HepG2 (cell line): ENCODE results near the gene MYL6B. TPM values are rescaled to one million over a fixed set of nuclear protein-coding genes. Genes with fewer than 3 reads are reported as not detected.

ENCODE experiments used
- ASH2L ChIP-seq: fragments of 300-600, 200-600 bp; sonication (generic); IDR thresholded peaks from 2 replicates; pipeline ENCODE4 v1.7.0; 2017; ENCODE audit warnings: low read depth, mild to moderate bottlenecking, moderate library complexity, mixed read lengths, low read length; ENCODE audit not compliant: insufficient read length
- BRD4 ChIP-seq: sonication (generic); formaldehyde crosslinking; IDR thresholded peaks from 2 replicates; pipeline ENCODE4 v1.4.0; 2020; ENCODE audit warnings: missing genetic modification reagents
- CREB1 ChIP-seq, 2 experiments: fragments of 450-650 bp in 1 of 2; IDR thresholded peaks; 2 replicates each; pipeline ENCODE4 v1.6.1; 2016 to 2017; ENCODE audit warnings: control low read depth in 1 of 2, mild to moderate bottlenecking in 1 of 2, missing compliant biosample characterization in 1 of 2, missing genetic modification characterization in 1 of 2
- FOXK1 ChIP-seq: sonication (generic); formaldehyde crosslinking; IDR thresholded peaks from 2 replicates; pipeline ENCODE4 v1.4.0; 2020; ENCODE audit warnings: low read depth, missing genetic modification reagents, borderline replicate concordance
- KMT2A ChIP-seq: sonication (generic); formaldehyde crosslinking; IDR thresholded peaks from 2 replicates; pipeline ENCODE4 v1.4.0; 2020; ENCODE audit warnings: missing genetic modification reagents
- MYC ChIP-seq: sonication (generic); formaldehyde crosslinking; IDR thresholded peaks from 2 replicates; pipeline ENCODE4 v1.9.0; 2021; ENCODE audit warnings: missing genetic modification reagents, borderline replicate concordance
- NCOA2 ChIP-seq: sonication (generic); formaldehyde crosslinking; IDR thresholded peaks from 2 replicates; pipeline ENCODE4 v1.8.0; 2022; ENCODE audit warnings: inconsistent platforms
- NR2F1 ChIP-seq, 2 experiments: fragments of 450-650 bp in 1 of 2; formaldehyde crosslinking in 1 of 2; IDR thresholded peaks; 2 replicates each; pipeline versions ENCODE4 v1.5.0 to v1.6.1; 2016 to 2020; ENCODE audit warnings: mild to moderate bottlenecking in 1 of 2, missing compliant biosample characterization in 1 of 2, missing genetic modification reagents in 1 of 2, moderate library complexity in 1 of 2
- PAXIP1 ChIP-seq: sonication (generic); formaldehyde crosslinking; conservative IDR thresholded peaks from 2 replicates; pipeline ENCODE4 v1.4.0; 2020; ENCODE audit warnings: mild to moderate bottlenecking, missing genetic modification reagents, moderate library complexity
- POGZ ChIP-seq: sonication (generic); formaldehyde crosslinking; IDR thresholded peaks from 2 replicates; pipeline ENCODE4 v1.4.0; 2020; ENCODE audit warnings: mild to moderate bottlenecking, missing genetic modification reagents
- RELA ChIP-seq: sonication (generic); formaldehyde crosslinking; IDR thresholded peaks from 2 replicates; pipeline ENCODE4 v1.4.0; 2020; ENCODE audit warnings: missing genetic modification reagents
- RXRB ChIP-seq: IDR thresholded peaks from 2 replicates; pipeline ENCODE4 v1.6.1; 2016; ENCODE audit warnings: borderline replicate concordance, missing genetic modification reagents, missing compliant biosample characterization
- SAP130 ChIP-seq: IDR thresholded peaks from 2 replicates; pipeline ENCODE4 v1.6.1; 2016; ENCODE audit warnings: low read depth
- USF2 ChIP-seq, 2 experiments: sonication (generic) in 1 of 2; formaldehyde crosslinking in 1 of 2; IDR thresholded peaks; 2 replicates each; pipeline versions ENCODE4 v1.5.1 to v1.6.1; 2011 to 2020; ENCODE audit warnings: borderline replicate concordance in 1 of 2, low read depth in 1 of 2, low read length in 1 of 2, mild to moderate bottlenecking in 1 of 2, missing genetic modification reagents in 1 of 2, moderate library complexity in 1 of 2
- ZBTB25 ChIP-seq: IDR thresholded peaks from 2 replicates; pipeline ENCODE4 v1.6.1; 2018; ENCODE audit warnings: missing genetic modification reagents
- ZBTB34 ChIP-seq: sonication (generic); formaldehyde crosslinking; IDR thresholded peaks from 2 replicates; pipeline ENCODE4 v1.8.0; 2022; ENCODE audit warnings: mild to moderate bottlenecking, missing genetic modification reagents
- ZNF101 ChIP-seq: sonication (generic); formaldehyde crosslinking; IDR thresholded peaks from 2 replicates; pipeline ENCODE4 v1.4.0; 2020; ENCODE audit warnings: mild to moderate bottlenecking, low read depth, missing genetic modification reagents, borderline replicate concordance
- ZNF205 ChIP-seq: IDR thresholded peaks from 2 replicates; pipeline ENCODE4 v1.6.1; 2018; ENCODE audit warnings: missing biosample characterization, missing genetic modification reagents
- ZNF337 ChIP-seq: sonication (generic); formaldehyde crosslinking; IDR thresholded peaks from 2 replicates; pipeline ENCODE4 v1.5.1; 2020; ENCODE audit warnings: missing genetic modification reagents, low read depth, mild to moderate bottlenecking, borderline replicate concordance
- ZNF34 ChIP-seq: sonication (generic); formaldehyde crosslinking; IDR thresholded peaks from 2 replicates; pipeline ENCODE4 v1.4.0; 2020; ENCODE audit warnings: mild to moderate bottlenecking, missing genetic modification reagents, borderline replicate concordance
- ZNF446 ChIP-seq: sonication (generic); formaldehyde crosslinking; IDR thresholded peaks from 2 replicates; pipeline ENCODE4 v1.5.0; 2020; ENCODE audit warnings: mild to moderate bottlenecking, missing genetic modification reagents
- ZNF557 ChIP-seq: sonication (generic); formaldehyde crosslinking; IDR thresholded peaks from 2 replicates; pipeline ENCODE4 v1.4.0; 2020; ENCODE audit warnings: missing genetic modification reagents
- polyA plus RNA-seq, 8 experiments: library from polyadenylated mRNA; depleted of rRNA in 3 of 8; stranded (reverse) in 7 of 8; unstranded in 1 of 8; fragments of >200 nt; fragmentation: Illumina TruSeq in 4 of 8; extraction: Trizol in 4 of 8; gene quantifications; 2 replicates each; pipeline versions ENCODE4 v1.2.1 to v1.2.3, GENCODE V29; 2011 to 2016; ENCODE audit warnings: low read depth in 4 of 8, missing spikeins in 1 of 8, mixed read lengths in 1 of 8; ENCODE audit not compliant: insufficient read depth in 1 of 8
- total RNA-seq, 5 experiments: library from RNA; depleted of rRNA; stranded (reverse); fragments of >200 nt; fragmentation: Illumina TruSeq; extraction: Trizol; gene quantifications; 2 replicates each; pipeline ENCODE4 v1.2.3, GENCODE V29; 2016; ENCODE audit warnings: low read depth in 1 of 5

The MYL6B gene
- total and polyA plus RNA-seq, 2 of the 13 experiments (the other 11 are each of a cell fraction or from before 2014, with no cell fraction given), result 75.7 to 88.7 TPM

GRCh38 chr12:56119361-56119796 lies 33.0 kb upstream of the MYL6B start (continued):
- peak; percentile 40; the same call in 1 of the 2 replicates for TF ChIP-seq KMT2A (CRISPR knock-in tag)
- TF ChIP-seq ZBTB34 (CRISPR knock-in tag), result no peak
- TF ChIP-seq POGZ (CRISPR knock-in tag), result peak; percentile 23; the same call in 1 of the 2 replicates
- TF ChIP-seq MYC (CRISPR knock-in tag), result peak; percentile 93
- TF ChIP-seq ZNF205 (CRISPR knock-in tag), result no peak
- TF ChIP-seq SAP130 (CRISPR knock-in tag), result peak; percentile 93
- TF ChIP-seq CREB1 (IDR thresholded peaks at IDR 0.05), result no peak
- TF ChIP-seq CREB1 (CRISPR knock-in tag; IDR thresholded peaks at IDR 0.05), result peak; percentile 60
- TF ChIP-seq NR2F1 (CRISPR knock-in tag; IDR thresholded peaks at IDR 0.05), result peak; percentile 33 to 72; a peak in 1 of 4 replicates
- no peak for TF ChIP-seq ZNF101
- no peak for TF ChIP-seq ZNF446
- TF ChIP-seq ZNF557 (CRISPR knock-in tag), result 0 out of 2 replicates have a peak, but pooled peaks have one; percentile 33
- peak; percentile 82 for TF ChIP-seq RXRB (CRISPR knock-in tag)
- TF ChIP-seq ZNF337 (CRISPR knock-in tag), result no peak
- 0 out of 2 replicates have a peak, but pooled peaks have one; percentile 23 for TF ChIP-seq NCOA2 (CRISPR knock-in tag)
- TF ChIP-seq FOXK1, result no peak
- TF ChIP-seq ASH2L, result no peak
- TF ChIP-seq RELA (CRISPR knock-in tag), result 0 out of 2 replicates have a peak, but pooled peaks have one; percentile 37
- no peak for TF ChIP-seq BRD4 (CRISPR knock-in tag)
- TF ChIP-seq ZNF34 (CRISPR knock-in tag), result no peak
- 0 out of 2 replicates have a peak, but pooled peaks have one; percentile 52 for TF ChIP-seq USF2 (IDR thresholded peaks at IDR 0.05; ENCODE audit: low read depth, low read length)
- peak; percentile 71; the same call in 1 of the 2 replicates for TF ChIP-seq USF2 (CRISPR knock-in tag; IDR thresholded peaks at IDR 0.05; ENCODE audit: borderline replicate concordance)
- TF ChIP-seq PAXIP1 (CRISPR knock-in tag), result peak; percentile 43
- TF ChIP-seq ZBTB25 (CRISPR knock-in tag), result peak; percentile 70; the same call in 1 of the 2 replicates
